ENCODE measurements around the gene BUD13. TPM values are rescaled to one million over a fixed set of nuclear protein-coding genes. Genes with fewer than 3 reads are reported as not detected.

Gene BUD13
- polyA plus RNA-seq, 1 donor (not counting 4 experiments of a cell fraction or from before 2014, with no cell fraction given): 12.6 TPM

DNA sequence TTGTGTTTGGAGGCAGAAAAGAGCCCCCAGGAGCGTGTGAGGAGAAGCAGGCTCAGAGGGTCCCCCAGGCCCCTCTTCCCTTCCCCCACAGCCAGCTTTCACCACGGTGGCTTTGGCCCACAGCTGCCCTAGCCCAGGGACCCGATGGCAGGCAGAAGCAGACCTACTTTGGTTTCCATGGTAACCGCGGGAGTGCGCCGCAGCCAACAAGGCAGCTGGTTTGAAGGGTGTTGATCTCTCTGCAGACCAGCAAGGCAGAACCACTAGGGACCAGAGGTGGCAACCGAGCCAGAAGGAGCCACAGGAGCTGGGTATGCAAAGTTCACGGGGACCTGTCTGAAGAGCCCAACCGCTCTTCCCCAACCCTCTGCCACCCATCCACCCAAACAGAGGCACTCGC, 69.4 kb downstream of the BUD13 start:
- Histone ChIP-seq H3K4me2 (ENCODE audit: control insufficient read depth, extremely low read depth, insufficient read depth, low read depth, low read length) (no peak overlapping the region), H3K36me3 (ENCODE audit: control insufficient read depth in 2 of 2, extremely low read depth in 1 of 2, insufficient read depth in 2 of 2, low read length in 2 of 2) (no peaks in the 10 kb centered on the region), H2AFZ (ENCODE audit: control insufficient read depth, low read length) (no peak overlapping the region), H3K79me2 (ENCODE audit: control insufficient read depth, insufficient read depth, low read length) (no peaks in the 10 kb centered on the region), H3K9me3 (ENCODE audit: control insufficient read depth, low read depth, low read length) (no peaks in the 10 kb centered on the region), H3K4me1 (ENCODE audit: control insufficient read depth, extremely low read depth, insufficient read depth, low read length) (peaks cover 11% of the 10 kb centered on the region), H3K9me1 (ENCODE audit: control insufficient read depth, extremely low read depth, insufficient read depth, low read length) (no peaks in the 10 kb centered on the region), H4K20me1 (ENCODE audit: control insufficient read depth, extremely low read depth, insufficient read depth, low read length) (no peaks in the 10 kb centered on the region), H3K27ac (ENCODE audit: control insufficient read depth, insufficient read depth, low read length) (no peak overlapping the region), H3K4me3 (ENCODE audit: control insufficient read depth in 2 of 3, extremely low read depth in 1 of 3, insufficient read depth in 2 of 3, low read depth in 1 of 3, low read length in 3 of 3) (no peak overlapping the region), H3K9ac (ENCODE audit: control insufficient read depth, extremely low read depth, insufficient read depth, low read length) (no peak overlapping the region), H3K27me3 (ENCODE audit: control insufficient read depth, extremely low read depth, insufficient read depth, low read length) (no peaks in the 10 kb centered on the region)
- DNase-seq (ENCODE audit: low read depth, low spot score) (no peak), FAIRE-seq (no peak)
- TF ChIP-seq, protein P1, sequence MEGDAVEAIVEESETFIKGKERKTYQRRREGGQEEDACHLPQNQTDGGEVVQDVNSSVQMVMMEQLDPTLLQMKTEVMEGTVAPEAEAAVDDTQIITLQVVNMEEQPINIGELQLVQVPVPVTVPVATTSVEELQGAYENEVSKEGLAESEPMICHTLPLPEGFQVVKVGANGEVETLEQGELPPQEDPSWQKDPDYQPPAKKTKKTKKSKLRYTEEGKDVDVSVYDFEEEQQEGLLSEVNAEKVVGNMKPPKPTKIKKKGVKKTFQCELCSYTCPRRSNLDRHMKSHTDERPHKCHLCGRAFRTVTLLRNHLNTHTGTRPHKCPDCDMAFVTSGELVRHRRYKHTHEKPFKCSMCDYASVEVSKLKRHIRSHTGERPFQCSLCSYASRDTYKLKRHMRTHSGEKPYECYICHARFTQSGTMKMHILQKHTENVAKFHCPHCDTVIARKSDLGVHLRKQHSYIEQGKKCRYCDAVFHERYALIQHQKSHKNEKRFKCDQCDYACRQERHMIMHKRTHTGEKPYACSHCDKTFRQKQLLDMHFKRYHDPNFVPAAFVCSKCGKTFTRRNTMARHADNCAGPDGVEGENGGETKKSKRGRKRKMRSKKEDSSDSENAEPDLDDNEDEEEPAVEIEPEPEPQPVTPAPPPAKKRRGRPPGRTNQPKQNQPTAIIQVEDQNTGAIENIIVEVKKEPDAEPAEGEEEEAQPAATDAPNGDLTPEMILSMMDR (optimal IDR thresholded peaks at IDR 0.05 in 1 of 3, IDR thresholded peaks at IDR 0.05 in 1 of 3, conservative IDR thresholded peaks at IDR 0.05 in 1 of 3; ENCODE audit: extremely low read depth in 1 of 3, insufficient read depth in 2 of 3, low read length in 3 of 3): no peak
- TF ChIP-seq EZH2 (IDR thresholded peaks at IDR 0.05; ENCODE audit: low read length): no peak
- dilution Hi-C loops (cut with MboI; ENCODE audit: extremely low pct_ligation_motif_present, low sequenced_read_pairs): no loop called here

DNA sequence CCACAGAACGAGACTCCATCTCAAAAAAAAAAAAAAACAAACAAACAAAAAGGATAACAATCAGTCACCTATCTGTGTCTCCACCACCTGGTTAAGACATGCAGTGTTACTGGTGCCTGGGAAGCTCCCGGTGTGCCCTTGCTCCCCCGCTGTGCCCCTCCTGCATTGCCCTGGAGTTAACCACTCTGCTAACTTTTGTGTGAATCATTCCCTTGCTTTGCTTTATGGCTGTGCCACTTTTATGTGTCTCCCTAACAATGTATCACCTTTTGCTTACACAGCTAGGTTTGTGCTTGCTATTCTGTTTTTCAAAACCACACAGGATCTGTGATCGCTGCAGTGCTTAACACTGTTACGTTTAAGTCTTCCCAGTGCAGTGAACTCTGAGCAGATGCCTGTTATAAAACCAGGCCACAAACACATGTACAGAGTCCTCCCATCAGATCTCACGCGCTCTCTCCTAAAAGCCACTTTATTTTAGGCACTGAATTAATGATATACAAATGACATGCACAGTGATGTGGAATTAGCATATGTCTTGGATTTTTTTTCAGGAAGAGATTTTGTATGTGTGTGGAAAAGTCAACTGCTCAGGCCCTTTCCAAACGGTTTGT, 69.9 kb downstream of the BUD13 start:
- no peak overlapping the region for H3K27ac ChIP-seq (ENCODE audit: control insufficient read depth, insufficient read depth, low read length)
- H2AFZ ChIP-seq (ENCODE audit: control insufficient read depth, low read length): no peak overlapping the region
- H3K79me2 ChIP-seq (ENCODE audit: control insufficient read depth, insufficient read depth, low read length): no peaks in the 10 kb centered on the region
- H4K20me1 ChIP-seq (ENCODE audit: control insufficient read depth, extremely low read depth, insufficient read depth, low read length): no peaks in the 10 kb centered on the region
- no peaks in the 10 kb centered on the region for H3K36me3 ChIP-seq (ENCODE audit: control insufficient read depth in 2 of 2, extremely low read depth in 1 of 2, insufficient read depth in 2 of 2, low read length in 2 of 2)
- dilution Hi-C loops (cut with MboI; ENCODE audit: extremely low pct_ligation_motif_present, low sequenced_read_pairs): no loop called here
- H3K27me3 ChIP-seq (ENCODE audit: control insufficient read depth, extremely low read depth, insufficient read depth, low read length): no peaks in the 10 kb centered on the region
- no peak for DNase-seq (ENCODE audit: low read depth, low spot score)
- H3K4me1 ChIP-seq (ENCODE audit: control insufficient read depth, extremely low read depth, insufficient read depth, low read length): peaks cover 9% of the 10 kb centered on the region
- H3K4me3 ChIP-seq (ENCODE audit: control insufficient read depth in 2 of 3, extremely low read depth in 1 of 3, insufficient read depth in 2 of 3, low read depth in 1 of 3, low read length in 3 of 3): no peak overlapping the region
- H3K9me3 ChIP-seq (ENCODE audit: control insufficient read depth, low read depth, low read length): no peaks in the 10 kb centered on the region
- TF ChIP-seq EZH2 (IDR thresholded peaks at IDR 0.05; ENCODE audit: low read length): no peak
- TF ChIP-seq, protein P1 (optimal IDR thresholded peaks at IDR 0.05 in 1 of 3, IDR thresholded peaks at IDR 0.05 in 1 of 3, conservative IDR thresholded peaks at IDR 0.05 in 1 of 3; ENCODE audit: extremely low read depth in 1 of 3, insufficient read depth in 2 of 3, low read length in 3 of 3): no peak
- no peak overlapping the region for H3K4me2 ChIP-seq (ENCODE audit: control insufficient read depth, extremely low read depth, insufficient read depth, low read depth, low read length)
- H3K9ac ChIP-seq (ENCODE audit: control insufficient read depth, extremely low read depth, insufficient read depth, low read length): no peak overlapping the region
- FAIRE-seq: no peak
- no peaks in the 10 kb centered on the region for H3K9me1 ChIP-seq (ENCODE audit: control insufficient read depth, extremely low read depth, insufficient read depth, low read length)
